HG03139 (cell line): ENCODE results near the gene DIAPH1.
A peak's percentile ranks its signal among the peaks of the same experiment; 100 is the strongest.

ENCODE experiments used
- ATAC-seq: cut with Tn5 transposase; IDR thresholded peaks from one replicate; pipeline ENCODE4 v1.9.1; 2021; ENCODE audit not compliant: unreplicated experiment

Gene DIAPH1

DNA sequence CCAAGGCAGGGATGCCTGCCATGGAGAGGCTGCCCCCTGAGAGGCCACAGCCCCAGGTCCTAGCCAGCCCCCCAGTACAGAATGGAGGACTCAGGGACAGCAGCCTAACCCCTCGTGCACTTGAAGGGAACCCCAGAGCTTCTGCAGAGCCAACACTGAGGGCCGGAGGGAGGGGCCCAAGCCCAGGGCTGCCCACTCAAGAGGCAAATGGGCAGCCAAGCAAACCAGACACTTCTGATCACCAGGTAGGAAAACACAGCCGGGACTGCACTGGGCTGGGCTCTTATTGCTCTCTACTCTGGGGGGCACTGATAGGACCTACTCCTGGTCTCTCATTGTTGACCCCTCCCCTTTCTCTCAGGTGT lies 21.2 kb upstream of the DIAPH1 start:
- no peak for ATAC-seq

DNA sequence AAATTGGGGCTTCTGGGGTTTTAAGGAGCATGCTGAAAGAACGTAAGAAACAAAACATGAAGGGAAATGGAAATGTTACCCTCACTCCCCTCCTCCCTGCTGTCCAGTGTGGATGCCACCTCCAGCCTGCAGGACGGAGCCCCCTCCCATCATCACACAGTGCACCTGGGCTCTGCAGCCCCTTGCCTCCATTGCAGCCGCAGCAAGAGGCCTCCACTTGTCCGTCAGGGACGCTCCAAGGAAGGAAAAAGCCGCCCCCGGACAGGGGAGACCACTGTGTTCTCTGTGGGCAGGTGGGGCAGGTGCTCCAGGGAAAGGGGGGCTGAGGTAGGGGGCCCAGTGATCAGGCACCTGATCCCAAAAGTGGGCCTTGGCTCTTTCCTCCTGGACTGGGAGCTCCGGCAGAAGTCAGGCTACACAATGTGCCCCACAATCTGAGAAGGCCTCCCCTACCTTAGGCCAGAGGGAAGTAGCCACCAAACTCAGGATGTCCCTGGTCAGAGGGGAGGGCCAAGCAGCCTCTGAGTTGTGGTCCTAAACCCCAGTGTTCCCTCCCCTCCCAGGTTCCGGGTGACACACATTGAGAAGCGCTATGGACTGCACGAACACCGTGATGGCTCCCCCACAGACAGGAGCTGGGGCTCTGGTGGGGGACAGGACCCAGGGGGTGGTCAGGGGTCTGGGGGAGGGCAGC lies 20.7 kb upstream of the DIAPH1 start:
- ATAC-seq, result no peak

GRCh38 chr5:141638771-141639170 lies 20.0 kb upstream of the DIAPH1 start:
- no peak for ATAC-seq

- ATAC-seq, result peak; percentile 35
These were observed 19.1 kb upstream of the DIAPH1 start for GRCh38 chr5:141637767-141638419.

DNA sequence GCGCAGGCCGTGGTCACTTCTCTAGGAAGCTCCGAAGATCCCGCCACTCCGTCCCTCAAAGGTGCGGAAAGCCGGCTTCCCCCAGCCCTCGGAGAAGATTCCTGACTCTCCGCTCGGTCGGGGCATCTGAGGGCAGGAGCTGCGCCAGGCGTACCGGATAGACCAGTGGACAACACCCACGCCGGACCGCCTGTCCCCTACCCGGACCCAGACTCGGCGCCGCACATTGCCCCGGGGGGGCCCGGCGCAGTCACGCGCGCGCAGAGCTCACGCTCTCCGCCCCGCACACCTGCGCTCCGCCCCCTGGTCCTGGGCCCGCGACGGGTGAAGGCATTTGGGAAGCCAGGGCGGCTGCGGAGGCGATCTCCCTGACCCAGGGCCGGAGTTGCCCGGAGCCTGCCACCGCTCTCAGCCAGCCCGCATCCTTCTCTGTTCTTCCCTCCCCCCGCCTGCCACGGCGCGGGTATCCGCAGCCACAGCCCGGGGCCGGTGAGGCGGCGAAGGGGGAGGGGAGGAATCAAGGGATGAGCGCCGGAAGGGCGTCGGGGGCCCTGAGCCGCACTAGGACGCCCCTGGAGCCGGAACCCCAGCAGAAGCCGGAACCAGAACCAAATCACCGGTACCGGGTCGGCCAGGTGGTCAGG lies 18.4 kb upstream of the DIAPH1 start:
- peak; percentile 17 for ATAC-seq

DNA sequence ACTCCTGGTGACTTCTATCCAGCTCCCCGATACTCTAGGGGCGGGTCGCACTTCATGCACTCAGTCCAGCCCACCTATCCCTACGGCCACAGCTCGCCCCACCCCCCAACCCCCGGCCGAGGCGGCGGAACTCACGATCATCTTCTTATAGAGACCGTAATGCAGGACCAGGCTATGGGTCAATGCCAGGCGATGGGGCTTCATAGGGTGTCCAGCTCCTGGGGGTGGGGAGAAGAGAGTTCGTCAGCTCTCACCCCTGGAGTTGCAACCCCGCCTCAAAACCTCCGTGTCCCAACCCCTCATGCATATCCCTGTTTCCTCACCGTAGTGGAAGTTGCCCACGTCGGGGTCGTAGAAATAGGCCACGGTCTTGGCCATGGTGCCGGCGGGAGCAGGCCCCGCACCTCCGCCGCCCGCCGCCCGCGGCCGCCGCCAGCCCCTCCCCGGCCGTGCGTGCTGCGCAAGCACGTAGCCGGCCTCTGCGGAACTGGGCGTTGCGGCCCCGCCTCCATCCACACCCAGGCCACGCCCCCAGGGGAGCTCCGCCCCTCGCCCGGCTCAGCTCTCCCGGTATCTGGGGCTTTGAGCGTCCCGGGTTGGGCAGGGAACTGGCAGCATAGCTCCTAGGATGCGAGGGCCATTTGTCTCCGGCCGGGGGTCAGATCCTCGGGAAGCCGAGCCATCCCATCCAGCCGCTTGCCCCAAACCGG lies 17.8 kb upstream of the DIAPH1 start, which contains the start of the genes HDAC3 and RELL2:
Gene HDAC3, minus strand, starts transcription at position 437 of the 710 bp plus-strand sequence. Its CDS starts 59 bp downstream, at position 378.
Gene RELL2, plus strand, starts transcription at position 585 of the 710 bp plus-strand sequence. CDS start 1,229 bp downstream, outside the sequence.
- ATAC-seq, result peak; percentile 60

DNA sequence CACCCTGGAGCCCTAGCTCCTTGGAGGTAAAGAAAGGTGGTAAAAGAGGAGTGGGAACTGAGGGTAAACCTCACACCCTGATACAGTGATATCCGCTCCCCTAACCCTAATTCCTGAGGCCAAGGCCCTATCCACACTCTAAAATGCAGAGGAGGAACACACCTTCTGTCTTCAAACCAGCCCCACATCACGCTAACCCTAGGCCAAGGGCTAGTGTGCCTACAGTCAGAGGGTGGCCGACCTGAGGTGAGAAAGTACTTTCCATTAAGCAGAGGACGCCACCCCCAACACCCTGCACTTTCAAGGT lies 17.3 kb upstream of the DIAPH1 start:
- no peak for ATAC-seq

DNA sequence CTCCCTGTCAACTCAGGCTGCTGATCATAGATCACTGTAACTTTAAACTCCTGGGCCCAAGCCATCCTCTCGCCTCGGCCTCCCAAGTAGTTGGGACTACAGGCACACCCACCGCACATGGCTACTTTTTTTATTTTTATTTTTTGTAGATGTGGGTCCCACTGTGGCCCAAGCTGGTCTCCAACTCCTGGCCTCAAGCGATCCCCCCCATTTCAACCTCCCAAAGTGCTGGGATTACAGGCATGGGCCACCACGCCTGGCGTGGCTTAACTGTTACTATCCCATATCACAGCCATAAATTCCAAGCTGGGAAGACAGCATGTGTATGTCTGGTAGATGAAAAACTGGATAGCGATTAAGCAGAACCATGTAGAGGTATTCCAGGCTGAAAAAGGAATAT lies 16.8 kb upstream of the DIAPH1 start:
- no peak for ATAC-seq

- no peak for ATAC-seq
These were observed 15.9 kb upstream of the DIAPH1 start for GRCh38 chr5:141634720-141635119.

GRCh38 chr5:141633871-141634561 lies 15.2 kb upstream of the DIAPH1 start:
- ATAC-seq, result peak; percentile 49

DNA sequence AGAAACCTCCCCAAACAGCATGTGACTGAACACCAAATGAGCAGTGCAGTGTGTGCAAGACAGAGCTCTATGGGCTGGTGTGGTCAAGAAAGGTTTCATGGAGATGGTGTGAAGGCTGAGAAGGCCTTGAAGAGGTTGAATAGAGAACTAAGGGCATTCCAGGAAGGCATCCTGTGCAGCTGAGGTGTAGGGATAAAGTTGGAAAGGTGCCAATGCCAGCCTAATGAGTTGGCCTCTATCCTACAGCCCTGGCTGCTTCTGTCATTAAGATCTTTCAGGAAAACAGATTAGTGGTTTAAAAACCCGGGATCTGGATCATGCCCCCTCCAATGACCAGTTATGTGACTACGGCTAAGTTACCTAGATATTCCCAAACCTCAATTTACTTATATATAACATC lies 13.8 kb upstream of the DIAPH1 start:
- ATAC-seq, result no peak

DNA sequence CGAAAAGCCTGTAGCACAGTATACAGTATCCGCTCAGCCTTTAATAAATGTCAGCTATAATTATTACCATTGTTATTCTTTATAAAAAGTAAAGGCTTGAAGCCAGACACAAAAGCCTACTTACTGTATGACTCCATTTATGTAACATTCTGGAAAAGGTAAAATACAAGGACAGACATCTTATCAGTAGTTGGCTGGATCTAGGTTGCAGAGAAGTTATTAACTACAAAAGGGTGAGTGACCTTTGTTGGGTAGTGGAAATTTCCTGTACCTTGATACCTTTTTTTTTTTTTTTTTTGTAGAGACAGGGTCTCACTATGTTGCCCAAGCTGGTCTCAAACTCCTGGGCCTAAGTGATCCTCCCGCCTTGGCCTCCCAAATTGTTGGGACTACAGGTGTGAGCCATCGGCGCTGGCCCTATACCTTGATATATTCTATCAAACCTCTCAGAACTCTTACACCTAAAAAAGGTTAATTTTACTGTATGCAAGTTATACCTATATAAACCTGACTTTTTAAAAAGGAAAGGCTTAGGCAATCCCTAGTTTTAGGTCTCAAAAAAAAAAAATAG lies 11.9 kb upstream of the DIAPH1 start:
- no peak for ATAC-seq

DNA sequence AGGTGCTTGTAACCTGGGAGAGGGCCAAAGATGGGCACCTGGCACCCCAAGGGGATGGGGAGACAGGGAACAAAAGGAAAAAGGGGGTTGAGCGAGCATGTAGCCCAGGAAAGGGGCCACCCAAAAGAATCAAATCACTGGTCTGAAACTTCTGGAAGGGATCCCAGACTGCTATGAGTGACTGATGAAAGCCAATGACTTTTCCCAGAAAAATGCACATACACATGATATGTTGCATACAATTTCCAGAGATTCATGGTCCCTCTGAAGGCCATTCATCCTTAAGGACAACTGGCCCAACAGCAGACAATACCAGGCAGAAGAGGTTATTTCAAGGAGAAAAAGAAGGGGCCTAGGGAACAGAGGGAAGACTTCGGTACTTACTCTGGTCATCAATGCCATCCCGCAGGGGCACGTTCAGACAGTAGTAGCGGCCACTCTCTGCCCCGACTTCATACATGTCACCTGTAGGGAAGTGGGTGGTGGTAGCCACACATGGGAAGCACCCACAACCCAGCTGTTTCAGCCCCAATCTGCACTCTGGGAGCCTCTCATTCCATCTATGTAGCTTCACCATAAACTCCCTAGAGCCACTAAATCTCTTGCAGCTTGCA lies 9.5 kb upstream of the DIAPH1 start:
- no peak for ATAC-seq

DNA sequence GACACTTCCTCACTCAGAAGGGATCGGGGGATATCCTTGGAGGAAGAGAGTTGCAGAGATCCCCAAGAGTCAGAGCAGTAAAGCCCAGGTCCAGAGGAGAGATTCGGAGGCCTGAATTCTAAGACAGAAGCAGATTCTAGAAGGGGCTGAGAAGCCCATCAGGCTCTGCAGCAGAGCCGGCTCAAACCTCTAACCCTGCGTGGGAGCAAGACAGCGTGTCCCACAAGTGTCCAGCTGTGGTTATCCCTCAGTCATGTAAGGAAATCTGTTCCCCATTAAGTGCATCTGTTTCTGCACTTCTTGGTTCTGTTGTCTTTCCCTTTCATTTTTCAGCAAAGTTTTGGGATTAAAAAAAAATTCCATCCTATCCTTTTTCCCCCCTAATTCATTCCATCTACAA lies 4.8 kb upstream of the DIAPH1 start:
- ATAC-seq, result no peak

DNA sequence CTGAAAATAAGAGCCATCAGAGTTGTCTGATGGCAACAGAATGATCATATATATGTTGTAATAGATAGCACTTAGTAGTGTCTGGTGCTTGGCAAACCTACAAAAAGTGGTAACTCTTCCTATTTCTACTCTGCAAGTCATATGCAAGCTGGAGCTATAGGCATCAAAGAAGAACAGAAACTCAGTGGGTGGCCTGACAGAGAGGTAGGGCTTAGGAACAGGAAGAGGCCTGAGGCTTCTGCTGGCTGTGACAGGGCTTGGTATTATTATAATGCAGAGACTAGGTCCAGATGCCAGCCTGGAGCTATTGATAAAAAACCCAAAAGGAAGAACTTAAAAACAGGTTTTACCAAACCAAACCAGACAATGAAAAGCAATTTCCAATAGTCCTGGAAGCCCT lies 4.4 kb upstream of the DIAPH1 start:
- ATAC-seq, result peak; percentile 38

- ATAC-seq, result peak; percentile 22
These were observed 583 bp downstream of the DIAPH1 start for GRCh38 chr5:141618030-141618803.

GRCh38 chr5:141617682-141618029 lies 1.1 kb downstream of the DIAPH1 start:
- ATAC-seq, result no peak

DNA sequence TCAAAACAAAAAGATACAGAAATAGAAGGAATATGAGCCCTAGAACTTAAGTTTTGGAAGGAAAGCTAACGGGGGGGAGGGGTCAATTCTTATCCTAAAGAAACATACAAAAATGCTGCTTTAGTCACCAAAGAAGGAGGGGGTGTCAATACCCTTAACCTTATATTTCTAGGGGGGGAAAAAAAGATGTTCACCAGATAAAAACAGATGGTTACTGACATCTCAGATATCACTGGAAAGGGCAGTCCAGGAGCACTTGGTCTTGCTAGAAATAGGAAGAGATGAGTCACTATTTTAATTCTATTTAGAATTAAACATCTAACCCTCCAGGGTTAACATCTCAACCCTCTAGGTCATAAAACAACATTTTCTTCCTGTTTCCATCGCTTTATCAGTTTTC lies 1.7 kb downstream of the DIAPH1 start:
- ATAC-seq, result no peak

- no peak for ATAC-seq
These were observed 2.6 kb downstream of the DIAPH1 start for GRCh38 chr5:141615991-141616720.
